Mesendoderm (in vitro differentiated cells): ENCODE results near the gene ENTPD1.
"Not testable (repeated sequence)": the region's sequence is repeated elsewhere in the genome, so short reads cannot be mapped to it uniquely, and the experiment has no call there.

ENCODE experiments used
- DNase-seq: peaks from one replicate; pipeline ENCODE4 v3.0.0; 2013
- H2AK5ac ChIP-seq: 2 replicates; pipeline ENCODE4 v1.6.1; 2013; ENCODE audit warnings: low read length, inconsistent platforms
- H2BK120ac ChIP-seq: 2 replicates; pipeline ENCODE4 v1.6.1; 2013; ENCODE audit warnings: low read depth, mild to moderate bottlenecking, low read length, moderate library complexity, mixed read lengths
- H2BK15ac ChIP-seq: replicated peaks from 2 replicates; pipeline ENCODE4 v1.6.1; 2013; ENCODE audit warnings: low read depth, mild to moderate bottlenecking, moderate library complexity
- H2BK5ac ChIP-seq: 2 replicates; pipeline ENCODE4 v1.6.1; 2013; ENCODE audit warnings: low read length, inconsistent platforms
- H3K18ac ChIP-seq: 2 replicates; pipeline ENCODE4 v1.6.1; 2013; ENCODE audit warnings: mild to moderate bottlenecking, low read length, mixed read lengths
- H3K23ac ChIP-seq: one replicate; pipeline ENCODE4 v1.6.1; 2013; ENCODE audit warnings: low read length
- H3K27ac ChIP-seq: 2 replicates; pipeline ENCODE4 v1.5.1; 2013; ENCODE audit warnings: low read depth, mild to moderate bottlenecking, inconsistent platforms, low read length, moderate library complexity
- H3K27me3 ChIP-seq: 2 replicates; pipeline ENCODE4 v1.6.1; 2013; ENCODE audit warnings: low read length, control low read depth, mild to moderate bottlenecking, inconsistent platforms; ENCODE audit not compliant: insufficient read depth, poor library complexity
- H3K36me3 ChIP-seq: 2 replicates; pipeline ENCODE4 v1.6.1; 2013; ENCODE audit warnings: low read length, inconsistent platforms; ENCODE audit not compliant: control insufficient read depth, insufficient read depth
- H3K4ac ChIP-seq: one replicate; pipeline ENCODE4 v1.6.1; 2013; ENCODE audit warnings: low read depth, mild to moderate bottlenecking, low read length, moderate library complexity
- H3K4me1 ChIP-seq: 2 replicates; pipeline ENCODE4 v1.6.1; 2013; ENCODE audit warnings: low read depth, low read length, inconsistent platforms; ENCODE audit not compliant: control insufficient read depth
- H3K4me2 ChIP-seq: 2 replicates; pipeline ENCODE4 v1.6.1; 2013; ENCODE audit warnings: low read length
- H3K4me3 ChIP-seq: 2 replicates; pipeline ENCODE4 v1.5.1; 2013; ENCODE audit warnings: mild to moderate bottlenecking, low read length
- H3K56ac ChIP-seq: one replicate; pipeline ENCODE4 v1.6.1; 2013; ENCODE audit warnings: low read length
- H3K79me1 ChIP-seq: 2 replicates; pipeline ENCODE4 v1.6.1; 2013; ENCODE audit warnings: low read length, inconsistent platforms
- H3K79me2 ChIP-seq: 2 replicates; pipeline ENCODE4 v1.6.1; 2013; ENCODE audit warnings: mild to moderate bottlenecking, low read length; ENCODE audit not compliant: control insufficient read depth, insufficient read depth
- H3K9ac ChIP-seq: 2 replicates; pipeline ENCODE4 v1.6.1; 2013; ENCODE audit warnings: low read length, inconsistent platforms
- H4K5ac ChIP-seq: one replicate; pipeline ENCODE4 v1.6.1; 2013; ENCODE audit warnings: low read length
- H4K8ac ChIP-seq: one replicate; pipeline ENCODE4 v1.6.1; 2013; ENCODE audit warnings: low read depth, mild to moderate bottlenecking, control low read depth, low read length, moderate library complexity
- WGBS: extraction: QIAGEN DNeasy Blood & Tissue Kit; methylation state at CpG from one replicate; pipeline ENCODE4 v1.1.7; 2013; ENCODE audit warnings: low lambda C conversion rate, missing lambda C conversion rate; ENCODE audit not compliant: insufficient coverage; ENCODE audit errors: extremely low coverage; 5-methylcytosine and 5-hydroxymethylcytosine counted together

ENTPD1 gene

GRCh38 chr10:95793401-95794045, 37.6 kb downstream of the ENTPD1 start:
- Histone ChIP-seq H3K4me2 (no peak overlapping the region), H3K4me1 (peaks cover 2% of the 10 kb centered on the region), H3K18ac (no peak overlapping the region), H2AK5ac (no peak overlapping the region), H3K79me2 (no peaks in the 10 kb centered on the region), H2BK5ac (no peak overlapping the region), H3K36me3 (no peaks in the 10 kb centered on the region), H4K5ac (no peak overlapping the region), H3K4ac (no peak overlapping the region), H4K8ac (no peak overlapping the region), H2BK15ac (no peak overlapping the region), H3K27me3 (no peaks in the 10 kb centered on the region), H3K56ac (no peak overlapping the region), H2BK120ac (no peak overlapping the region), H3K9ac (no peak overlapping the region), H3K23ac (no peak overlapping the region), H3K79me1 (no peaks in the 10 kb centered on the region), H3K4me3 (no peak overlapping the region), H3K27ac (no peak overlapping the region)
- DNase-seq = no peak
- no CpG with 5 or more reads among the region's 2 CpGs for WGBS

DNA sequence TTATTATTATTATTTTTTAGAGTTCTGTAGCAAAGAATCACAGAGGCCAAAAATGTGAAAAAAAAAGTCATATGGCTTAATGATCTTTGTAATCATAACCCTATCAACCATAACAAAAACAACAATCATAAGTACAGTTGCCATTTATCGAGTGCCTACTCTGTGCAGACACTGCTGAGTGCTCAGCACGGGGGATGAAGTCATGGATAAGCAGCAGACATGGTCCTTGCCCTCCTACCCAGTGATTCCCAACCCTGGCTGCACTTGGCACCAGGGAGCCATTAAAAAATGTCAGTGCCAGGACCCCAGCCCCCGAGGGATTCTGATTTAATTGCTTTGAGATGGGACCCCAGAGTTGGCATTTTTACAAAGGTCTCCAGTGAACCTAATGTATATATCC, 38.2 kb downstream of the ENTPD1 start:
- no peak overlapping the region for H3K4me2 ChIP-seq
- peak overlapping the region; percentile 11 for H3K4ac ChIP-seq
- no peak overlapping the region for H3K18ac ChIP-seq
- no peak overlapping the region for H2AK5ac ChIP-seq
- no peak overlapping the region for H3K9ac ChIP-seq
- no peaks in the 10 kb centered on the region for H3K79me2 ChIP-seq
- H4K8ac ChIP-seq = no peak overlapping the region
- H2BK5ac ChIP-seq = no peak overlapping the region
- no peak overlapping the region for H4K5ac ChIP-seq
- no peak overlapping the region for H3K23ac ChIP-seq
- no peaks in the 10 kb centered on the region for H3K36me3 ChIP-seq
- no peaks in the 10 kb centered on the region for H3K27me3 ChIP-seq
- no peaks in the 10 kb centered on the region for H3K79me1 ChIP-seq
- no peak for DNase-seq
- H2BK15ac ChIP-seq = no peak overlapping the region
- H3K27ac ChIP-seq = no peak overlapping the region
- WGBS = no CpG with 5 or more reads among the region's 3 CpGs
- H2BK120ac ChIP-seq = no peak overlapping the region
- H3K56ac ChIP-seq = no peak overlapping the region
- H3K4me3 ChIP-seq = no peak overlapping the region
- H3K4me1 ChIP-seq = peaks cover 2% of the 10 kb centered on the region

DNA sequence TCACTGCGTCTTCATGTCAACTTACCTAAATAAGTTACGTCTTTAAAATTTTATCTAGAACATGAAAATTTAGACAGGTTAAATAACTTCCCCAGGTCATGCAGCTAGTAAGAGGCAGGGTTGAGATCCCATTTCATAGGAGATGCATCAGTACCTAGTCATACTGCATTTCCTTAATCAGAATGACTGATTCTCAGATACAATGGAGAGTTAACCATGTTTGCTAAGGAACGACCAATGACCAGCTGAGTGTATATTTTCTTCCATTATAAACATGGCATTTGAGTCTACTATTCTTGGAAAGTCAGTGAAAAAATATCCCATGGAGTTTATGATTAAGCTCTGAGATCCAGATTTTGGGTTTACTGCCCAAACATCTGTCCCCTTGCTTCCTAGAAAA, 39.6 kb downstream of the ENTPD1 start:
- Histone ChIP-seq H2BK5ac (no peak overlapping the region), H3K36me3 (no peaks in the 10 kb centered on the region), H2AK5ac (no peak overlapping the region), H4K5ac (no peak overlapping the region), H3K27me3 (no peaks in the 10 kb centered on the region), H3K4me3 (no peak overlapping the region), H3K4ac (no peak overlapping the region), H3K56ac (no peak overlapping the region), H3K23ac (no peak overlapping the region), H3K18ac (no peak overlapping the region), H3K4me2 (no peak overlapping the region), H2BK120ac (no peak overlapping the region), H3K9ac (no peak overlapping the region), H2BK15ac (no peak overlapping the region), H3K4me1 (peaks cover 2% of the 10 kb centered on the region), H3K79me1 (no peaks in the 10 kb centered on the region), H4K8ac (no peak overlapping the region), H3K27ac (no peak overlapping the region), H3K79me2 (no peaks in the 10 kb centered on the region)
- no CpG with 5 or more reads among the region's 3 CpGs for WGBS
- no peak for DNase-seq

GRCh38 chr10:95796504-95796903, 40.5 kb downstream of the ENTPD1 start:
- DNase-seq = no peak

DNA sequence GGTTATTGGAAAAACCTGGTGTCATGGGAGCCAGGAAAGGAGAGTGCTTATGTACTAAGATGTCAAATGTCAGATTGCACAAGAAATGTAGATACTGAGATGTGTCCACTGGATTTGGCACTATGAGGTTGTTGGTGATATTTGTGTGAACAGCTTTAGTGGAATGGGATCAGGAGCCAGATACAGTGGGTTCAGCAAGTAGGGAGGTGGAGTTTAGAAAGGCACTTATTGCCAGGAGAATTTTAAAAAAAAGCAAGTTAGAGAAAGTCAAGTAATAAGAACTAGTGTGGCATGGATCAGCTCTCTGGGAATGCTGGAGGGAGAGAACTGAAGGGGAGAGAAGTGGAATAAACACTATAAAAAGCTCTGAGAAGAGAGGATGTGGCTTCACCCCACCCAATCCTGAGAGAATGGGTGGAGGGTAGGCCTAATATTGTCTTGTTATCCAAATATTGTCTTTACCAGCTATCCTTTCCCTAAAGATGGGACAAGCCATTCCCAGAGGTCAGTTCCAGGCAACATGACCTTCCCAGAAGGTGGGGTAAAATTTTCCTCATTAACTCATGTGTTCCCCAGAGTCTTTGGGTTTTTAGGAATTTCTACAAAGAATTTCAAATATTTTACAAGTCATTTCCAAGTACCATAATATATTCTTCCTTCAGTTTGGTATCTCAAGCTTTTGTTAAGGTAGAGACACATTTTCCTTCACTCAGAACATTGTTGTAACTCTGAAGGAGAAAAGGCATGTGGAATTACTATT, 42.3 kb downstream of the ENTPD1 start:
- H3K4ac ChIP-seq = no peak overlapping the region
- H3K4me2 ChIP-seq = no peak overlapping the region
- H3K23ac ChIP-seq = no peak overlapping the region
- no peaks in the 10 kb centered on the region for H3K79me2 ChIP-seq
- H2BK5ac ChIP-seq = no peak overlapping the region
- no peak overlapping the region for H2BK120ac ChIP-seq
- no peaks in the 10 kb centered on the region for H3K4me1 ChIP-seq
- no peak overlapping the region for H4K5ac ChIP-seq
- H3K9ac ChIP-seq = no peak overlapping the region
- no peaks in the 10 kb centered on the region for H3K79me1 ChIP-seq
- H3K36me3 ChIP-seq = no peaks in the 10 kb centered on the region
- H2AK5ac ChIP-seq = no peak overlapping the region
- no peak overlapping the region for H2BK15ac ChIP-seq
- no peak overlapping the region for H4K8ac ChIP-seq
- H3K4me3 ChIP-seq = no peak overlapping the region
- no peak overlapping the region for H3K18ac ChIP-seq
- DNase-seq = no peak
- no peak overlapping the region for H3K27ac ChIP-seq
- no peaks in the 10 kb centered on the region for H3K27me3 ChIP-seq
- H3K56ac ChIP-seq = no peak overlapping the region

More at GRCh38 chr10:95796504-95796903, 40.5 kb downstream of the ENTPD1 start:
- Histone ChIP-seq H3K4me1 (peaks cover 2% of the 10 kb centered on the region), H3K23ac (no peak overlapping the region), H4K8ac (no peak overlapping the region), H3K27ac (no peak overlapping the region), H2BK15ac (no peak overlapping the region), H3K9ac (no peak overlapping the region), H3K27me3 (no peaks in the 10 kb centered on the region), H2BK120ac (no peak overlapping the region), H3K56ac (no peak overlapping the region), H3K79me1 (no peaks in the 10 kb centered on the region), H2AK5ac (no peak overlapping the region), H3K18ac (no peak overlapping the region), H4K5ac (no peak overlapping the region), H3K36me3 (no peaks in the 10 kb centered on the region), H2BK5ac (no peak overlapping the region), H3K4me2 (no peak overlapping the region), H3K4me3 (no peak overlapping the region), H3K4ac (no peak overlapping the region), H3K79me2 (no peaks in the 10 kb centered on the region)

- H4K8ac ChIP-seq, H3K79me1 ChIP-seq, H2BK5ac ChIP-seq, H2BK120ac ChIP-seq, DNase-seq, H2BK15ac ChIP-seq, H2AK5ac ChIP-seq, H3K4me2 ChIP-seq, H3K4ac ChIP-seq, H3K27me3 ChIP-seq, H3K27ac ChIP-seq, H4K5ac ChIP-seq, H3K56ac ChIP-seq, H3K18ac ChIP-seq, H3K79me2 ChIP-seq, H3K36me3 ChIP-seq, H3K9ac ChIP-seq, H3K4me3 ChIP-seq, H3K4me1 ChIP-seq, H3K23ac ChIP-seq: not testable (repeated sequence)
- no CpG with 5 or more reads among the region's 2 CpGs for WGBS
These were observed 44.3 kb downstream of the ENTPD1 start for GRCh38 chr10:95800286-95800685.
